ENCODE data around the gene NUAK1.

Gene NUAK1

DNA sequence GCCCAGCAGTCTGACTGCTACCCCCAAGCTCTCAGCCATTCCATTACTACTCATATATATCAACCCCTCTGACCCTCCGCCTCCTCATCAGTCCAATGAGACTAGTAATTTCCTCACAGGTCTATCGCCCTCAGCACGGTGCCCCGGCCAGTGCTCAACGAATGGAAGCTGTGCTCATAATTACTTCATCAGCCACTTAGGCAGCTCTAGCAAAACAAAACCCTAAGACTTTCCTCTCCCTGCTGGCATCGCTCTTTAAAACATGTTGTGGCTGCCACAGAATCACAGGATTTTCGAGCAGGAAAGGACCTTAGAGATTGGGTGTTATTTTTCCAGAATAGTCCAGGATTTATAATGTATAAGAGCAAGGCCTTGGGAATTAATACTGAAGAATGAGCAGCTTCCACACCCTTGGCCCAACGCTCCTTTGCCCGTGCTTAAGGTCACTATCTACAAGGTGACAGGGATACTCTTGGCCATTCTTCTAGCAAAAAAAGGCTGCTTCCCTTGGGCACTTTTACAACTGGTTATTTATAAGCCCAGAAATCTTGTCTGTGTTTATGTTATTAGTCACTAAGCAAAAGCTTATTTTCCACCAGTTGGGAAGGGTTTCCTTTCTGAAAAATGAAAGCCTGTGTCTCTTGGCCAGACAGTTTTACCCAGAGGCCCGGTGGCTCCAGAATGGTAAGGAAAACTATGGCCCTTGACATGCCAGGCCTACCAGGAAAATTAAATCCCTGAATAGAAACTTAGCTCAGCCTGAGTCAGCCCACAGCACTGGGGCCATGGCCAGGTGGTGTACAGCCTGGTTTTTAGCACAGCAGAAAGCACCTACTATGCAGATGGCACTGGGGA, 47.9 kb downstream of the NUAK1 start:
- H3K4me3 ChIP-seq (ENCODE audit: low read depth, low read length) = no peak overlapping the region
- no peak for DNase-seq (ENCODE audit: low read depth)
- no peak for TF ChIP-seq CTCF (IDR thresholded peaks at IDR 0.05; ENCODE audit: insufficient read depth, low read depth, low read length, missing control alignments)

- no peak for DNase-seq (ENCODE audit: low read depth)
- no peak for TF ChIP-seq CTCF (IDR thresholded peaks at IDR 0.05; ENCODE audit: insufficient read depth, low read depth, low read length, missing control alignments)
- H3K4me3 ChIP-seq (ENCODE audit: low read depth, low read length) = no peak overlapping the region
Observed at GRCh38 chr12:106089935-106090334, 48.8 kb downstream of the NUAK1 start.

DNA sequence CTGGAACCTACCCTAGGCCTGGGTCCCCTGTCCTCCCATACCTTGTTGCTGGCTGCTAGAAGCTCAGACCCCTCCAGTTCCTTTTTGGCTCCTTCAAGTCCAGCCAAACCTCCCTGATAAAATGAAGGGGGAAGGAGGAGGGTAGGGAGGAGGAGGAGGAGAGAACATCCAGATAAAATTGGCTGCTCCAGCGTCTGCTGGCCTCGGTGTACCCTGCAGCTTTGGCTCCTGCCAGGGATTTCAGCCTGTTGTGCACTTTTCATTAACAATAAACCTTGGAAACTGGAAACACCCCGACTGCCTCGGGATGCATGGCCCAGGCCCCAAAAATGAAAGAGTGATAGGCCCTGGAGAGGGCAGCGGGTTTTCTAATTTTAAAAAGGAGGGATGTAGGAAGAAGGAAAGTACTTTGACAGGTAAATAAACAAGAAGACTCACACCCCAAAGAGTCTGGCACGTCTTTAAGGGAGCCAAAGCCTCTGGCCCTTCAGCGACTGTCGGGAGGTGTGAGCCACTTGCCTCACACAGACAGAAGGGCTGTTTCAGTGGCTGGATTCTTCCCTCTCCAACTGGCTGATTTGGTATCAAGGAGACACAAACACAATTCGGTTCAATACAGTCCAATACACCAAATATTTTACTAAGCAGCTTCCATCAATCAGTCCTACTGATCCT, 49.8 kb downstream of the NUAK1 start:
- no peak overlapping the region for H3K4me3 ChIP-seq (ENCODE audit: low read depth, low read length)
- no peak for TF ChIP-seq CTCF (IDR thresholded peaks at IDR 0.05; ENCODE audit: insufficient read depth, low read depth, low read length, missing control alignments)
- no peak for DNase-seq (ENCODE audit: low read depth)

GRCh38 chr12:106088246-106088808, 50.4 kb downstream of the NUAK1 start:
- no peak for TF ChIP-seq CTCF (IDR thresholded peaks at IDR 0.05; ENCODE audit: insufficient read depth, low read depth, low read length, missing control alignments)
- H3K4me3 ChIP-seq (ENCODE audit: low read depth, low read length) = no peak overlapping the region
- DNase-seq (ENCODE audit: low read depth) = no peak

GRCh38 chr12:106086696-106087095, 52.1 kb downstream of the NUAK1 start:
- no peak for TF ChIP-seq CTCF (IDR thresholded peaks at IDR 0.05; ENCODE audit: insufficient read depth, low read depth, low read length, missing control alignments)
- no peak overlapping the region for H3K4me3 ChIP-seq (ENCODE audit: low read depth, low read length)
- no peak for DNase-seq (ENCODE audit: low read depth)

DNA sequence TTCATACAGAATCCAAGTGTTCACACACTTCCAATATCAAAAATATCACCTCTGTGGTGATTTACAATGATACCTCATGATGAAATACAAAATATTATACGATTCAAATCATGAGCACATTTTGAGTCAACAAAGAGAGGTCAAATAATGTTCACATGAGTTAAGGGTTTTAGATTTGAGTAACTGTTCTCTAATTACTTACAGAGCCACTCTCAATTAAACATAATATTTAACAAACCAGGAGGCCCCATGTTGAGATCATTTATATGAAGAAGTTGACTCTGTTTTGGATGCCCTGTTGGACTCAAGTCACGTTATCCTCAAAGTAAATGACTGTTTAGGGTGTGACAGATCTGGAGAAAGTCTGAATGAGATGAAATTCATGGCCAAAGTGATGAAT, 53.5 kb downstream of the NUAK1 start:
- DNase-seq (ENCODE audit: low read depth) = no peak
- TF ChIP-seq CTCF (IDR thresholded peaks at IDR 0.05; ENCODE audit: insufficient read depth, low read depth, low read length, missing control alignments) = no peak
- no peak overlapping the region for H3K4me3 ChIP-seq (ENCODE audit: low read depth, low read length)

Measured in GM12865 (cell line).